H9 (cell line): Measurements from ENCODE around the gene VTCN1. TPM values are rescaled to one million over a fixed set of nuclear protein-coding genes. Genes with fewer than 3 reads are reported as not detected.

Experiments
- DNase-seq: peaks from one replicate; pipeline ENCODE4 v3.0.0-alpha.2; 2017
- H2AFZ ChIP-seq: one replicate; pipeline ENCODE4 v1.6.1; 2013; ENCODE audit warnings: mild to moderate bottlenecking, low read length, control low read depth, moderate library complexity
- H2AK5ac ChIP-seq: 2 replicates; pipeline ENCODE4 v1.6.1; 2013; ENCODE audit warnings: low read length, control low read depth, mixed read lengths; ENCODE audit not compliant: insufficient read length
- H2BK120ac ChIP-seq: one replicate; pipeline ENCODE4 v1.6.1; 2013; ENCODE audit warnings: low read depth, mild to moderate bottlenecking, low read length, control low read depth, inconsistent platforms; ENCODE audit not compliant: poor library complexity, severe bottlenecking
- H2BK12ac ChIP-seq: 2 replicates; pipeline ENCODE4 v1.6.1; 2013; ENCODE audit warnings: low read length, control low read depth, mixed read lengths, low read depth; ENCODE audit not compliant: insufficient read length
- H2BK15ac ChIP-seq: 2 replicates; pipeline ENCODE4 v1.6.1; 2013; ENCODE audit warnings: low read depth, low read length, control low read depth
- H2BK20ac ChIP-seq: one replicate; pipeline ENCODE4 v1.6.1; 2013; ENCODE audit warnings: low read depth, mild to moderate bottlenecking, low read length, control low read depth, inconsistent platforms; ENCODE audit not compliant: poor library complexity, severe bottlenecking
- H2BK5ac ChIP-seq: 2 replicates; pipeline ENCODE4 v1.6.1; 2013; ENCODE audit warnings: low read length, control low read depth, mixed read lengths; ENCODE audit not compliant: insufficient read length
- H3K14ac ChIP-seq: 2 replicates; pipeline ENCODE4 v1.6.1; 2013; ENCODE audit warnings: low read length, control low read depth; ENCODE audit not compliant: insufficient read depth
- H3K18ac ChIP-seq: 2 replicates; pipeline ENCODE4 v1.6.1; 2013; ENCODE audit warnings: low read depth, mild to moderate bottlenecking, mixed read lengths, low read length, control low read depth; ENCODE audit not compliant: insufficient read length
- H3K23ac ChIP-seq: 2 replicates; pipeline ENCODE4 v1.6.1; 2013; ENCODE audit warnings: low read length, control low read depth, mixed read lengths, low read depth; ENCODE audit not compliant: insufficient read length
- H3K23me2 ChIP-seq: 2 replicates; pipeline ENCODE4 v1.6.1; 2013; ENCODE audit warnings: low read depth, mild to moderate bottlenecking, mixed read lengths, low read length, control low read depth; ENCODE audit not compliant: insufficient read length, poor library complexity, severe bottlenecking
- H3K27ac ChIP-seq: 2 replicates; pipeline ENCODE4 v1.5.1; 2013; ENCODE audit warnings: low read length, control low read depth, mixed read lengths, low read depth; ENCODE audit not compliant: insufficient read length
- H3K27me3 ChIP-seq: 2 replicates; pipeline ENCODE4 v1.6.1; 2013; ENCODE audit warnings: low read length, control low read depth, inconsistent platforms; ENCODE audit not compliant: insufficient read depth
- H3K4ac ChIP-seq: 2 replicates; pipeline ENCODE4 v1.6.1; 2013; ENCODE audit warnings: low read depth, mild to moderate bottlenecking, control low read depth, inconsistent platforms, low read length, moderate library complexity
- H3K4me1 ChIP-seq: 2 replicates; pipeline ENCODE4 v1.6.1; 2013; ENCODE audit warnings: low read length, control low read depth, inconsistent platforms; ENCODE audit not compliant: insufficient read depth
- H3K4me2 ChIP-seq: 2 replicates; pipeline ENCODE4 v1.6.1; 2013; ENCODE audit warnings: low read length, control low read depth, mixed read lengths; ENCODE audit not compliant: insufficient read length, insufficient read depth
- H3K56ac ChIP-seq: 2 replicates; pipeline ENCODE4 v1.6.1; 2013; ENCODE audit warnings: low read depth, mild to moderate bottlenecking, mixed read lengths, low read length, control low read depth; ENCODE audit not compliant: insufficient read length
- H3K79me1 ChIP-seq: 2 replicates; pipeline ENCODE4 v1.6.1; 2013; ENCODE audit warnings: low read depth, mild to moderate bottlenecking, moderate library complexity, low read length, control low read depth, inconsistent platforms; ENCODE audit not compliant: insufficient read depth, poor library complexity, severe bottlenecking
- H3K79me2 ChIP-seq: 2 replicates; pipeline ENCODE4 v1.6.1; 2013; ENCODE audit warnings: low read length, control low read depth, inconsistent platforms; ENCODE audit not compliant: insufficient read depth
- H3K9ac ChIP-seq: 2 replicates; pipeline ENCODE4 v1.6.1; 2013; ENCODE audit warnings: low read length, control low read depth, mixed read lengths; ENCODE audit not compliant: insufficient read length; ENCODE audit errors: extremely low read depth
- H3K9me3 ChIP-seq: one replicate; pipeline ENCODE4 v1.6.1; 2013; ENCODE audit warnings: low read depth, low read length, inconsistent platforms; ENCODE audit not compliant: control insufficient read depth
- H3T11ph ChIP-seq: one replicate; pipeline ENCODE4 v1.6.1; 2013; ENCODE audit warnings: mild to moderate bottlenecking, low read length, control low read depth, inconsistent platforms
- H4K20me1 ChIP-seq: one replicate; pipeline ENCODE4 v1.6.1; 2013; ENCODE audit not compliant: control insufficient read depth, insufficient read length, insufficient read depth
- H4K5ac ChIP-seq: 2 replicates; pipeline ENCODE4 v1.6.1; 2013; ENCODE audit warnings: low read depth, mild to moderate bottlenecking, mixed read lengths, low read length, control low read depth; ENCODE audit not compliant: insufficient read length
- H4K8ac ChIP-seq: replicated peaks from 2 replicates; pipeline ENCODE4 v1.6.1; 2013; ENCODE audit warnings: low read length, control low read depth, mixed read lengths, low read depth; ENCODE audit not compliant: insufficient read length
- H4K91ac ChIP-seq: 2 replicates; pipeline ENCODE4 v1.6.1; 2013; ENCODE audit warnings: low read depth, mild to moderate bottlenecking, moderate library complexity, mixed read lengths, low read length, control low read depth; ENCODE audit not compliant: insufficient read length
- H3K27ac Mint-ChIP-seq, 3 experiments: 2 replicates in 2 of 3; 3 replicates in 1 of 3; pipeline ENCODE4 v1.8.0; 2020 to 2021; ENCODE audit warnings: mixed read lengths in 3 of 3, mild to moderate bottlenecking in 1 of 3, moderate library complexity in 1 of 3
- H3K27me3 Mint-ChIP-seq: 2 replicates; pipeline ENCODE4 v1.8.0; 2021; ENCODE audit warnings: low read depth, mild to moderate bottlenecking, moderate library complexity, mixed read lengths
- H3K36me3 Mint-ChIP-seq, 3 experiments: 2 replicates in 2 of 3; 3 replicates in 1 of 3; pipeline ENCODE4 v1.8.0; 2020 to 2021; ENCODE audit warnings: low read depth in 3 of 3, mixed read lengths in 3 of 3; ENCODE audit not compliant: insufficient read depth in 1 of 3
- H3K4me1 Mint-ChIP-seq, 2 experiments: 2 replicates each; pipeline ENCODE4 v1.8.0; 2020; ENCODE audit warnings: mixed read lengths in 2 of 2
- H3K4me3 Mint-ChIP-seq, 2 experiments: 2 replicates in 1 of 2; 3 replicates in 1 of 2; pipeline ENCODE4 v1.8.0; 2020 to 2021; ENCODE audit warnings: mild to moderate bottlenecking in 2 of 2, mixed read lengths in 2 of 2, moderate library complexity in 1 of 2
- H3K9me3 Mint-ChIP-seq, 2 experiments: 2 replicates in 1 of 2; 3 replicates in 1 of 2; pipeline ENCODE4 v1.8.0; 2020; ENCODE audit warnings: mild to moderate bottlenecking in 2 of 2, mixed read lengths in 2 of 2, moderate library complexity in 1 of 2
- WGBS: extraction: QIAGEN DNeasy Blood & Tissue Kit; methylation state at CpG from one replicate; pipeline ENCODE4 v1.1.7; 2013; ENCODE audit warnings: missing lambda C conversion rate, low lambda C conversion rate, mixed read lengths; ENCODE audit not compliant: insufficient read length; ENCODE audit errors: extremely low coverage; 5-methylcytosine and 5-hydroxymethylcytosine counted together
- total RNA-seq: library from RNA; stranded (reverse); gene quantifications from 2 replicates; pipeline ENCODE4 v1.2.1, GENCODE V29; 2021
- TF ChIP-seq, protein P1 (sequence below): fragments of 200-600 bp; sonication (generic); conservative IDR thresholded peaks from 3 replicates; pipeline ENCODE4 v1.8.0; 2021; ENCODE audit warnings: antibody characterized with exemption, mild to moderate bottlenecking

Gene VTCN1
- total RNA-seq, 1 experiment from 2014 or later = 0.33 TPM

DNA sequence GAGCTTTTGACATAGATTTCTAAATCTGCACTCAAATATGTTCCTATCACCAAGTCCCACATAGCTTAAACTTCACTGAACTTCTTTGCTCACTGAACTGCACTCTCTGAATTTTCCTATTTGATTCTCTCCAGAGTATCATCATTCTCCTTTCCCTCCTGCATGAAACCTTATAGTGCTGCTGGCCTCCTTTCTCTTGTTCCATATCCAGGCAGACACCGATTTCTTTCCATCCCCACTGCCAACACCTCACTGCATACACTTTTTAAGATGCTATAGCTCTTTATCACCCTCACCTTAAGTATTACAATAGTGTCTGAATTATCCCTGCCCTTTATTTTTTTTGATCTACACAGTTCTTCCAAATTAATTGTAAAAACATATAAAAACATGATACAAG lies 86.1 kb downstream of the VTCN1 start:
- Mint-ChIP-seq H3K27ac (no peak overlapping the region), H3K27me3 (no peaks in the 10 kb centered on the region; the same call in 1 of the 2 replicates), H3K4me3 (no peak overlapping the region), H3K36me3 (peaks cover 0 to 3% (median 0%) of the 10 kb centered on the region in 3 experiments; a peak in 1 of 7 replicates), H3K4me1 (peaks cover 27 to 28% of the 10 kb centered on the region in 2 experiments), H3K9me3 (peaks cover 0 to 2% of the 10 kb centered on the region in 2 experiments; a peak in 1 of 5 replicates)
- Histone ChIP-seq H2AK5ac (no peak overlapping the region), H3K27ac (no peak overlapping the region), H4K91ac (no peak overlapping the region), H4K8ac (no peak overlapping the region), H3K4me2 (no peak overlapping the region), H2BK15ac (no peak overlapping the region), H3K79me2 (no peaks in the 10 kb centered on the region), H3K56ac (no peak overlapping the region), H3K4ac (no peak overlapping the region), H3K9ac (no peak overlapping the region), H3K9me3 (no peaks in the 10 kb centered on the region), H3K27me3 (no peaks in the 10 kb centered on the region), H2BK120ac (no peak overlapping the region), H3K18ac (no peak overlapping the region), H4K5ac (no peak overlapping the region), H2BK20ac (no peak overlapping the region), H4K20me1 (no peaks in the 10 kb centered on the region), H3K23me2 (peaks cover 8% of the 10 kb centered on the region), H2BK5ac (no peak overlapping the region), H3K23ac (no peak overlapping the region), H3K4me1 (no peaks in the 10 kb centered on the region), H3K79me1 (no peaks in the 10 kb centered on the region), H3K14ac (no peak overlapping the region), H3T11ph (no peak overlapping the region), H2AFZ (no peak overlapping the region), H2BK12ac (no peak overlapping the region)
- TF ChIP-seq, protein P1, sequence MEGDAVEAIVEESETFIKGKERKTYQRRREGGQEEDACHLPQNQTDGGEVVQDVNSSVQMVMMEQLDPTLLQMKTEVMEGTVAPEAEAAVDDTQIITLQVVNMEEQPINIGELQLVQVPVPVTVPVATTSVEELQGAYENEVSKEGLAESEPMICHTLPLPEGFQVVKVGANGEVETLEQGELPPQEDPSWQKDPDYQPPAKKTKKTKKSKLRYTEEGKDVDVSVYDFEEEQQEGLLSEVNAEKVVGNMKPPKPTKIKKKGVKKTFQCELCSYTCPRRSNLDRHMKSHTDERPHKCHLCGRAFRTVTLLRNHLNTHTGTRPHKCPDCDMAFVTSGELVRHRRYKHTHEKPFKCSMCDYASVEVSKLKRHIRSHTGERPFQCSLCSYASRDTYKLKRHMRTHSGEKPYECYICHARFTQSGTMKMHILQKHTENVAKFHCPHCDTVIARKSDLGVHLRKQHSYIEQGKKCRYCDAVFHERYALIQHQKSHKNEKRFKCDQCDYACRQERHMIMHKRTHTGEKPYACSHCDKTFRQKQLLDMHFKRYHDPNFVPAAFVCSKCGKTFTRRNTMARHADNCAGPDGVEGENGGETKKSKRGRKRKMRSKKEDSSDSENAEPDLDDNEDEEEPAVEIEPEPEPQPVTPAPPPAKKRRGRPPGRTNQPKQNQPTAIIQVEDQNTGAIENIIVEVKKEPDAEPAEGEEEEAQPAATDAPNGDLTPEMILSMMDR = no peak
- no CpG with 5 or more reads among the region's 1 CpG for WGBS
- DNase-seq = no peak
